ENCODE measurements around the gene TSHZ3.

The TSHZ3 gene

GRCh38 chr19:31330761-31331160 is 18.5 kb downstream of the TSHZ3 start:
- Histone ChIP-seq H3K27ac (no peak overlapping the region), H3K4me3 (ENCODE audit: low read depth, low read length) (no peak overlapping the region), H3K4me2 (ENCODE audit: low read length) (no peak overlapping the region), H3K79me2 (no peaks in the 10 kb centered on the region), H3K4me1 (no peaks in the 10 kb centered on the region), H3K27me3 (ENCODE audit: control insufficient read depth, insufficient read depth, low read length) (no peaks in the 10 kb centered on the region), H3K9ac (no peak overlapping the region), H3K36me3 (ENCODE audit: control insufficient read depth, insufficient read depth, low read length) (no peaks in the 10 kb centered on the region), H2AFZ (no peak overlapping the region), H3K9me3 (ENCODE audit: control insufficient read depth, low read length) (no peaks in the 10 kb centered on the region)
- no peak for TF ChIP-seq CTCF (IDR thresholded peaks at IDR 0.05)

- no peak overlapping the region for H3K4me3 ChIP-seq (ENCODE audit: low read depth, low read length)
- no peak overlapping the region for H3K27ac ChIP-seq
- no peaks in the 10 kb centered on the region for H3K9me3 ChIP-seq (ENCODE audit: control insufficient read depth, low read length)
- peaks cover 3% of the 10 kb centered on the region for H3K79me2 ChIP-seq
- TF ChIP-seq CTCF (IDR thresholded peaks at IDR 0.05) = no peak
- no peaks in the 10 kb centered on the region for H3K4me1 ChIP-seq
- no peak overlapping the region for H3K4me2 ChIP-seq (ENCODE audit: low read length)
- H2AFZ ChIP-seq = no peak overlapping the region
- no peaks in the 10 kb centered on the region for H3K36me3 ChIP-seq (ENCODE audit: control insufficient read depth, insufficient read depth, low read length)
- no peaks in the 10 kb centered on the region for H3K27me3 ChIP-seq (ENCODE audit: control insufficient read depth, insufficient read depth, low read length)
- H3K9ac ChIP-seq = no peak overlapping the region
These were observed 19.0 kb downstream of the TSHZ3 start for GRCh38 chr19:31330237-31330636.

GRCh38 chr19:31329819-31330218 is 19.4 kb downstream of the TSHZ3 start:
- H3K9ac ChIP-seq = no peak overlapping the region
- H3K36me3 ChIP-seq (ENCODE audit: control insufficient read depth, insufficient read depth, low read length) = no peaks in the 10 kb centered on the region
- H3K27ac ChIP-seq = no peak overlapping the region
- no peak overlapping the region for H3K4me2 ChIP-seq (ENCODE audit: low read length)
- no peaks in the 10 kb centered on the region for H3K9me3 ChIP-seq (ENCODE audit: control insufficient read depth, low read length)
- no peaks in the 10 kb centered on the region for H3K27me3 ChIP-seq (ENCODE audit: control insufficient read depth, insufficient read depth, low read length)
- H3K79me2 ChIP-seq = peaks cover 3% of the 10 kb centered on the region
- H3K4me1 ChIP-seq = no peaks in the 10 kb centered on the region
- H2AFZ ChIP-seq = no peak overlapping the region
- TF ChIP-seq CTCF (IDR thresholded peaks at IDR 0.05) = no peak
- no peak overlapping the region for H3K4me3 ChIP-seq (ENCODE audit: low read depth, low read length)

GRCh38 chr19:31328238-31328637 is 21.0 kb downstream of the TSHZ3 start:
- TF ChIP-seq CTCF (IDR thresholded peaks at IDR 0.05) = no peak
- Histone ChIP-seq H3K27me3 (ENCODE audit: control insufficient read depth, insufficient read depth, low read length) (no peaks in the 10 kb centered on the region), H3K79me2 (peaks cover 3% of the 10 kb centered on the region), H3K9me3 (ENCODE audit: control insufficient read depth, low read length) (no peaks in the 10 kb centered on the region), H3K36me3 (ENCODE audit: control insufficient read depth, insufficient read depth, low read length) (no peaks in the 10 kb centered on the region), H3K4me3 (ENCODE audit: low read depth, low read length) (no peak overlapping the region), H3K4me2 (ENCODE audit: low read length) (no peak overlapping the region), H3K9ac (no peak overlapping the region), H3K27ac (no peak overlapping the region), H3K4me1 (no peaks in the 10 kb centered on the region), H2AFZ (no peak overlapping the region)

GRCh38 chr19:31326329-31327028 is 22.8 kb downstream of the TSHZ3 start:
- Histone ChIP-seq H3K4me3 (ENCODE audit: low read depth, low read length) (no peak overlapping the region), H2AFZ (no peak overlapping the region), H3K4me2 (ENCODE audit: low read length) (no peak overlapping the region), H3K27ac (no peak overlapping the region), H3K36me3 (ENCODE audit: control insufficient read depth, insufficient read depth, low read length) (no peaks in the 10 kb centered on the region), H3K9me3 (ENCODE audit: control insufficient read depth, low read length) (no peaks in the 10 kb centered on the region), H3K79me2 (peaks cover 3% of the 10 kb centered on the region), H3K4me1 (no peaks in the 10 kb centered on the region), H3K9ac (no peak overlapping the region), H3K27me3 (ENCODE audit: control insufficient read depth, insufficient read depth, low read length) (no peaks in the 10 kb centered on the region)
- TF ChIP-seq CTCF (IDR thresholded peaks at IDR 0.05) = no peak
